Keratinocyte (primary cell): ENCODE measurements around the gene TEAD4.

Source experiments
- EZH2 ChIP-seq: IDR thresholded peaks from one replicate; pipeline ENCODE4 v1.6.1; 2012; ENCODE audit warnings: inconsistent platforms, mild to moderate bottlenecking, low read length, moderate library complexity
- TF ChIP-seq, protein P1 (sequence below), 3 experiments: IDR thresholded peaks in 1 of 3; conservative IDR thresholded peaks in 1 of 3; optimal IDR thresholded peaks in 1 of 3; 2 replicates in 2 of 3; 3 replicates in 1 of 3; pipeline versions ENCODE3 to v1.5.1; 2011; ENCODE audit warnings: low read length in 3 of 3, mild to moderate bottlenecking in 3 of 3, moderate library complexity in 2 of 3, control low read depth in 1 of 3, inconsistent platforms in 1 of 3; ENCODE audit not compliant: insufficient read depth in 2 of 3; ENCODE audit errors: extremely low read depth in 1 of 3

- TF ChIP-seq EZH2, result no peak
- TF ChIP-seq, protein P1, sequence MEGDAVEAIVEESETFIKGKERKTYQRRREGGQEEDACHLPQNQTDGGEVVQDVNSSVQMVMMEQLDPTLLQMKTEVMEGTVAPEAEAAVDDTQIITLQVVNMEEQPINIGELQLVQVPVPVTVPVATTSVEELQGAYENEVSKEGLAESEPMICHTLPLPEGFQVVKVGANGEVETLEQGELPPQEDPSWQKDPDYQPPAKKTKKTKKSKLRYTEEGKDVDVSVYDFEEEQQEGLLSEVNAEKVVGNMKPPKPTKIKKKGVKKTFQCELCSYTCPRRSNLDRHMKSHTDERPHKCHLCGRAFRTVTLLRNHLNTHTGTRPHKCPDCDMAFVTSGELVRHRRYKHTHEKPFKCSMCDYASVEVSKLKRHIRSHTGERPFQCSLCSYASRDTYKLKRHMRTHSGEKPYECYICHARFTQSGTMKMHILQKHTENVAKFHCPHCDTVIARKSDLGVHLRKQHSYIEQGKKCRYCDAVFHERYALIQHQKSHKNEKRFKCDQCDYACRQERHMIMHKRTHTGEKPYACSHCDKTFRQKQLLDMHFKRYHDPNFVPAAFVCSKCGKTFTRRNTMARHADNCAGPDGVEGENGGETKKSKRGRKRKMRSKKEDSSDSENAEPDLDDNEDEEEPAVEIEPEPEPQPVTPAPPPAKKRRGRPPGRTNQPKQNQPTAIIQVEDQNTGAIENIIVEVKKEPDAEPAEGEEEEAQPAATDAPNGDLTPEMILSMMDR (optimal IDR thresholded peaks at IDR 0.05 in 1 of 3, IDR thresholded peaks at IDR 0.05 in 1 of 3, conservative IDR thresholded peaks at IDR 0.05 in 1 of 3; ENCODE audit: extremely low read depth in 1 of 3, insufficient read depth in 2 of 3, low read length in 3 of 3), result no peak
These were observed 1.3 kb downstream of the TEAD4 start for GRCh38 chr12:2960390-2960956.
